MM.1S (cell line): ENCODE measurements around the gene TOLLIP.

ENCODE experiments used
- DNase-seq: peaks from one replicate; pipeline ENCODE4 v3.0.0-alpha.2; 2015
- H2AFZ ChIP-seq: fragments of 300-600 bp; sonication (generic); 2 replicates; pipeline ENCODE4 v1.6.0; 2016; ENCODE audit warnings: antibody characterized with exemption, low read length
- H3F3A ChIP-seq: fragments of 300-600 bp; sonication (generic); 2 replicates; pipeline ENCODE4 v1.6.1; 2016; ENCODE audit warnings: mild to moderate bottlenecking, antibody characterized with exemption, low read length, moderate library complexity, mixed read lengths; ENCODE audit not compliant: insufficient read depth
- H3K27ac ChIP-seq: fragments of 300-600 bp; sonication (generic); 2 replicates; pipeline ENCODE4 v1.5.1; 2016; ENCODE audit warnings: mild to moderate bottlenecking, low read length
- H3K27me3 ChIP-seq: fragments of 300-600 bp; sonication (generic); replicated peaks from 2 replicates; pipeline ENCODE4 v1.6.0; 2016; ENCODE audit warnings: low read length; ENCODE audit not compliant: insufficient read depth
- H3K36me3 ChIP-seq: fragments of 300-600 bp; sonication (generic); replicated peaks from 2 replicates; pipeline ENCODE4 v1.6.1; 2016; ENCODE audit warnings: mild to moderate bottlenecking, low read length, mixed read lengths; ENCODE audit not compliant: insufficient read depth
- H3K4me1 ChIP-seq: fragments of 300-600 bp; sonication (generic); 2 replicates; pipeline ENCODE4 v1.6.1; 2016; ENCODE audit warnings: low read length, mixed read lengths
- H3K4me2 ChIP-seq: fragments of 300-600 bp; sonication (generic); 2 replicates; pipeline ENCODE4 v1.6.0; 2016; ENCODE audit warnings: low read depth, low read length
- H3K4me3 ChIP-seq: fragments of 300-600 bp; sonication (generic); 2 replicates; pipeline ENCODE4 v1.5.1; 2016; ENCODE audit warnings: low read length, mixed read lengths
- H3K79me2 ChIP-seq: fragments of 300-600 bp; sonication (generic); 2 replicates; pipeline ENCODE4 v1.6.1; 2016; ENCODE audit warnings: mixed run types, low read length, mixed read lengths
- H3K9ac ChIP-seq: fragments of 300-600 bp; sonication (generic); 2 replicates; pipeline ENCODE4 v1.6.1; 2016; ENCODE audit warnings: low read length, mixed read lengths
- H3K9me2 ChIP-seq: fragments of 300-600 bp; sonication (generic); replicated peaks from 2 replicates; pipeline ENCODE4 v1.6.1; 2016; ENCODE audit warnings: mild to moderate bottlenecking, low read length, mixed read lengths; ENCODE audit not compliant: insufficient read depth
- H3K9me3 ChIP-seq: fragments of 300-600 bp; sonication (generic); replicated peaks from 2 replicates; pipeline ENCODE4 v1.6.1; 2016; ENCODE audit warnings: mild to moderate bottlenecking, low read length, mixed read lengths; ENCODE audit not compliant: insufficient read depth
- H4K20me1 ChIP-seq: fragments of 300-600 bp; sonication (generic); 2 replicates; pipeline ENCODE4 v1.6.1; 2016; ENCODE audit warnings: mild to moderate bottlenecking, low read length, moderate library complexity, mixed read lengths; ENCODE audit not compliant: insufficient read depth
- CTCF ChIP-seq: fragments of 300-600 bp; sonication (generic); IDR thresholded peaks from 2 replicates; pipeline ENCODE4 v1.5.1; 2016; ENCODE audit warnings: antibody characterized with exemption, low read length, mixed read lengths
- EZH2 ChIP-seq: fragments of 300-600 bp; sonication (generic); optimal IDR thresholded peaks from 2 replicates; pipeline ENCODE3; 2017; ENCODE audit warnings: low read depth, mild to moderate bottlenecking, antibody characterized with exemption, low read length, mixed read lengths
- EZH2phosphoT487 ChIP-seq: fragments of 300-600 bp; sonication (generic); IDR thresholded peaks from 2 replicates; pipeline ENCODE4 v1.6.1; 2018; ENCODE audit warnings: antibody characterized with exemption, low read length

TOLLIP gene

DNA sequence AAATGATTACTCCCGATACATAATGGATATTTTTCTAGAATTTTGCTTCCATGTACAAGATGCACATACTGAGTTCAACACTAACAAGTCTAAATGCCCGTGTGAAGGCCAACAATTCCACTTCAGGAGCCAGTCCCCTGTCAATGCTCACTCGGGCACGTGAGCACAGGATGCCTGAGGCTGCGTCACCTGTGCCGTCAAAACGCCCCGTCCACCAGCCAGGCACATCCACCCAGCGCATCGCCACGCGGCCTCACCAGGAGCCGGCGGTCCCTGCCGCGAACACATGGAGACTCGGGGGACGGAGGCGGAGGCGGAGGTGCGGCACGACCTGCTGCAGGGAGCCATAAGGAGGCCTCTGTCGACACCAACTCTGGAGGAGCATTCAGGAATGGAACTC lies 9.8 kb downstream of the TOLLIP start:
- TF ChIP-seq CTCF (no peak), EZH2 (no peak), EZH2phosphoT487 (no peak)
- Histone ChIP-seq H3K4me1 (no peaks in the 10 kb centered on the region), H2AFZ (no peak overlapping the region), H3K4me2 (no peak overlapping the region), H3K4me3 (no peak overlapping the region), H3F3A (no peaks in the 10 kb centered on the region), H3K9me3 (no peaks in the 10 kb centered on the region), H3K27me3 (no peaks in the 10 kb centered on the region), H4K20me1 (no peaks in the 10 kb centered on the region), H3K9me2 (no peaks in the 10 kb centered on the region), H3K36me3 (no peaks in the 10 kb centered on the region), H3K27ac (no peak overlapping the region), H3K79me2 (peaks cover 83% of the 10 kb centered on the region), H3K9ac (no peak overlapping the region)
- no peak for DNase-seq

DNA sequence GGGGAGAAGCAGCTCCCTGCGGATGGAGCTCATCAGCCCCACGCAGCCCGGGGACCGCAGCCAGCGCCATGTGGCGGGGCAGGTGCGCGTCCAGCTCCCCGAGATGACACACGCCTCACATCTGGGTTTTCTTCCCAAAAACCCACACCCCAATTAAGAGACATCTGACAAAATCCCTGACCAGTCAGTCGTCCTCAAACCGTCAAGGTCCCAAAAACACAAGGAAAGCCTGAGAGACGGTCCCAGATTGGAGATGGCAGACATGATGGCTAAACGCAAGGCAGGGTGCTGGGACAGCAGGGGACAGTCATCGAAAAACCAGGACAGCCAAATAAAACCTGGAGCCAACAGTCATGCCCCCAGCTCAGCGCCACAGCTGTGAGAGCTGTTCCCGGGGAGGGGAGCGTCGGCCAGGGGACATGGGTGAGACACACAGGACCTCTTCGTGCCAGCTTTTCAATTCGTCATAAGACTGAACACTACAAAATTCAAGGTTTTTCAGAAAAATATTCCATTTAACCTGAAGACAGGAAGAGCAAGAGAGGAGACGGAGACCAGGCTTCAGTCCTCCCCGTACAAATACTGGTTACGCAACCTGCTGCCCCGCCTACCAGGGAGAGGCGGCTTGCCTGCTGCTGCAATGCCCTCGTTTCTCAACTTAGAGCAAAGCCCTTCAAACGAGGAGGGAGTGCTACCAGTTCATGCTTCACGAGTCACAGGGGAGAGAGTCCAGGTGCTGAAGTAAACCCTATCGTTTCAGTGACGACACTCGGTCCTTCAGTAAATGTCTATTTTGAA lies 10.5 kb downstream of the TOLLIP start:
- DNase-seq: no peak
- TF ChIP-seq CTCF (no peak), EZH2 (no peak), EZH2phosphoT487 (no peak)

GRCh38 chr11:1297576-1298473 lies 11.6 kb downstream of the TOLLIP start:
- Histone ChIP-seq H3K4me2 (no peak overlapping the region), H3K4me1 (no peaks in the 10 kb centered on the region), H3K27ac (no peak overlapping the region), H4K20me1 (no peaks in the 10 kb centered on the region), H3K9ac (no peak overlapping the region), H3K27me3 (no peaks in the 10 kb centered on the region), H3K79me2 (peaks cover 67% of the 10 kb centered on the region), H3K9me2 (no peaks in the 10 kb centered on the region), H2AFZ (no peak overlapping the region), H3K36me3 (no peaks in the 10 kb centered on the region), H3K4me3 (no peak overlapping the region), H3K9me3 (no peaks in the 10 kb centered on the region), H3F3A (no peaks in the 10 kb centered on the region)
- DNase-seq: no peak
- no peak for TF ChIP-seq EZH2
- TF ChIP-seq EZH2phosphoT487: no peak
- no peak for TF ChIP-seq CTCF

More for the DNA sequence above, 10.5 kb downstream of the TOLLIP start:
- Histone ChIP-seq H3K4me1 (no peaks in the 10 kb centered on the region), H3K9me2 (no peaks in the 10 kb centered on the region), H3K36me3 (no peaks in the 10 kb centered on the region), H3K27ac (no peak overlapping the region), H3K27me3 (no peaks in the 10 kb centered on the region), H2AFZ (no peak overlapping the region), H3K9me3 (no peaks in the 10 kb centered on the region), H3F3A (no peaks in the 10 kb centered on the region), H3K9ac (no peak overlapping the region), H3K79me2 (peaks cover 76% of the 10 kb centered on the region), H3K4me2 (no peak overlapping the region), H4K20me1 (no peaks in the 10 kb centered on the region), H3K4me3 (no peak overlapping the region)
